ENCODE data around the gene METTL5. TPM values are rescaled to one million over a fixed set of nuclear protein-coding genes. Genes with fewer than 3 reads are reported as not detected.

Gene METTL5
- total RNA-seq, 1 donor from 2014 or later: 52.3 TPM

- Histone ChIP-seq H3K9ac (ENCODE audit: low read length) (peak overlapping the region; percentile 26), H3K27me3 (ENCODE audit: insufficient read depth, low read length) (no peaks in the 10 kb centered on the region), H3K36me3 (ENCODE audit: insufficient read depth, low read length) (peaks cover 26% of the 10 kb centered on the region), H3K27ac (ENCODE audit: low read depth, low read length) (peak overlapping the region; percentile 81), H3K9me3 (ENCODE audit: insufficient read depth, low read depth, low read length) (no peaks in the 10 kb centered on the region), H3K4me3 (ENCODE audit: insufficient read depth, low read depth, low read length) (no peak overlapping the region), H3K4me1 (ENCODE audit: insufficient read depth, low read length) (peaks cover 8% of the 10 kb centered on the region), H3K4me2 (ENCODE audit: low read length) (peak overlapping the region; percentile 53), H3K79me2 (ENCODE audit: insufficient read depth, low read length) (peaks cover 5% of the 10 kb centered on the region), H4K20me1 (ENCODE audit: insufficient read depth, low read length) (no peaks in the 10 kb centered on the region), H2AFZ (ENCODE audit: low read depth, low read length) (no peak overlapping the region)
- FAIRE-seq (peak; percentile 78), DNase-seq (ENCODE audit: low read depth) (peak; percentile 88)
- Mint-ChIP-seq H3K4me1 (ENCODE audit: low read depth, unreplicated experiment) (peaks cover 33% of the 10 kb centered on the region), H3K4me3 (ENCODE audit: unreplicated experiment) (no peak overlapping the region), H3K36me3 (ENCODE audit: low read depth, unreplicated experiment) (peaks cover 29% of the 10 kb centered on the region), H3K9me3 (ENCODE audit: unreplicated experiment) (peaks cover 12% of the 10 kb centered on the region), H3K27ac (ENCODE audit: unreplicated experiment) (peak overlapping the region; percentile 77), H3K27me3 (ENCODE audit: low read depth, unreplicated experiment) (no peaks in the 10 kb centered on the region)
- TF ChIP-seq EZH2 (IDR thresholded peaks at IDR 0.05; ENCODE audit: insufficient read depth, low read length) (no peak), CTCF (IDR thresholded peaks at IDR 0.05; ENCODE audit: insufficient read depth, low read depth, low read length) (no peak)
Measured at GRCh38 chr2:169815849-169816248, 8.9 kb downstream of the METTL5 start.

- peaks cover 52% of the 10 kb centered on the region for H3K36me3 ChIP-seq (ENCODE audit: insufficient read depth, low read length)
- no peak overlapping the region for H2AFZ ChIP-seq (ENCODE audit: low read depth, low read length)
- H3K4me3 ChIP-seq (ENCODE audit: insufficient read depth, low read depth, low read length): no peak overlapping the region
- peaks cover 16% of the 10 kb centered on the region for H3K79me2 ChIP-seq (ENCODE audit: insufficient read depth, low read length)
- H3K27me3 Mint-ChIP-seq (ENCODE audit: low read depth, unreplicated experiment): no peaks in the 10 kb centered on the region
- TF ChIP-seq EZH2 (IDR thresholded peaks at IDR 0.05; ENCODE audit: insufficient read depth, low read length): no peak
- TF ChIP-seq CTCF (IDR thresholded peaks at IDR 0.05; ENCODE audit: insufficient read depth, low read depth, low read length): no peak
- H3K9ac ChIP-seq (ENCODE audit: low read length): no peak overlapping the region
- FAIRE-seq (no peak), DNase-seq (ENCODE audit: low read depth) (peak; percentile 49)
- no peaks in the 10 kb centered on the region for H3K9me3 ChIP-seq (ENCODE audit: insufficient read depth, low read depth, low read length)
- peak overlapping the region; percentile 40 for H3K27ac ChIP-seq (ENCODE audit: low read depth, low read length)
- no peaks in the 10 kb centered on the region for H4K20me1 ChIP-seq (ENCODE audit: insufficient read depth, low read length)
- H3K4me3 Mint-ChIP-seq (ENCODE audit: unreplicated experiment): no peak overlapping the region
- H3K27me3 ChIP-seq (ENCODE audit: insufficient read depth, low read length): no peaks in the 10 kb centered on the region
- H3K4me1 ChIP-seq (ENCODE audit: insufficient read depth, low read length): peaks cover 5% of the 10 kb centered on the region
- no peaks in the 10 kb centered on the region for H3K9me3 Mint-ChIP-seq (ENCODE audit: unreplicated experiment)
- no peak overlapping the region for H3K27ac Mint-ChIP-seq (ENCODE audit: unreplicated experiment)
- H3K4me2 ChIP-seq (ENCODE audit: low read length): peak overlapping the region; percentile 37
- peaks cover 18% of the 10 kb centered on the region for H3K36me3 Mint-ChIP-seq (ENCODE audit: low read depth, unreplicated experiment)
- peaks cover 2% of the 10 kb centered on the region for H3K4me1 Mint-ChIP-seq (ENCODE audit: low read depth, unreplicated experiment)
Measured at GRCh38 chr2:169808221-169808620, 16.5 kb downstream of the METTL5 start.

- Mint-ChIP-seq H3K36me3 (ENCODE audit: low read depth, unreplicated experiment) (peaks cover 16% of the 10 kb centered on the region), H3K27me3 (ENCODE audit: low read depth, unreplicated experiment) (no peaks in the 10 kb centered on the region), H3K4me3 (ENCODE audit: unreplicated experiment) (no peak overlapping the region), H3K27ac (ENCODE audit: unreplicated experiment) (no peak overlapping the region), H3K4me1 (ENCODE audit: low read depth, unreplicated experiment) (peaks cover 4% of the 10 kb centered on the region), H3K9me3 (ENCODE audit: unreplicated experiment) (no peaks in the 10 kb centered on the region)
- H3K36me3 ChIP-seq (ENCODE audit: insufficient read depth, low read length): peaks cover 43% of the 10 kb centered on the region
- H3K27me3 ChIP-seq (ENCODE audit: insufficient read depth, low read length): no peaks in the 10 kb centered on the region
- TF ChIP-seq EZH2 (IDR thresholded peaks at IDR 0.05; ENCODE audit: insufficient read depth, low read length) (no peak), CTCF (IDR thresholded peaks at IDR 0.05; ENCODE audit: insufficient read depth, low read depth, low read length) (no peak)
- H3K4me3 ChIP-seq (ENCODE audit: insufficient read depth, low read depth, low read length): no peak overlapping the region
- no peak overlapping the region for H2AFZ ChIP-seq (ENCODE audit: low read depth, low read length)
- FAIRE-seq: no peak
- H3K9ac ChIP-seq (ENCODE audit: low read length): no peak overlapping the region
- no peaks in the 10 kb centered on the region for H4K20me1 ChIP-seq (ENCODE audit: insufficient read depth, low read length)
- peaks cover 32% of the 10 kb centered on the region for H3K79me2 ChIP-seq (ENCODE audit: insufficient read depth, low read length)
- H3K4me2 ChIP-seq (ENCODE audit: low read length): no peak overlapping the region
- DNase-seq (ENCODE audit: low read depth): no peak
- no peaks in the 10 kb centered on the region for H3K9me3 ChIP-seq (ENCODE audit: insufficient read depth, low read depth, low read length)
- H3K4me1 ChIP-seq (ENCODE audit: insufficient read depth, low read length): peaks cover 5% of the 10 kb centered on the region
- no peak overlapping the region for H3K27ac ChIP-seq (ENCODE audit: low read depth, low read length)
Measured at GRCh38 chr2:169806586-169806985, 18.1 kb downstream of the METTL5 start.

Measured in astrocyte (in vitro differentiated cells and primary cell).